Medulla oblongata (tissue), 1 donor: ENCODE measurements around the gene AK6.
"Not testable (repeated sequence)": the region's sequence is repeated elsewhere in the genome, so short reads cannot be mapped to it uniquely, and the experiment has no call there.

Source experiments
- DNase-seq: peaks from one replicate; pipeline ENCODE4 v3.0.0-alpha.2; 2015; ENCODE audit errors: extremely low spot score

Gene AK6

DNA sequence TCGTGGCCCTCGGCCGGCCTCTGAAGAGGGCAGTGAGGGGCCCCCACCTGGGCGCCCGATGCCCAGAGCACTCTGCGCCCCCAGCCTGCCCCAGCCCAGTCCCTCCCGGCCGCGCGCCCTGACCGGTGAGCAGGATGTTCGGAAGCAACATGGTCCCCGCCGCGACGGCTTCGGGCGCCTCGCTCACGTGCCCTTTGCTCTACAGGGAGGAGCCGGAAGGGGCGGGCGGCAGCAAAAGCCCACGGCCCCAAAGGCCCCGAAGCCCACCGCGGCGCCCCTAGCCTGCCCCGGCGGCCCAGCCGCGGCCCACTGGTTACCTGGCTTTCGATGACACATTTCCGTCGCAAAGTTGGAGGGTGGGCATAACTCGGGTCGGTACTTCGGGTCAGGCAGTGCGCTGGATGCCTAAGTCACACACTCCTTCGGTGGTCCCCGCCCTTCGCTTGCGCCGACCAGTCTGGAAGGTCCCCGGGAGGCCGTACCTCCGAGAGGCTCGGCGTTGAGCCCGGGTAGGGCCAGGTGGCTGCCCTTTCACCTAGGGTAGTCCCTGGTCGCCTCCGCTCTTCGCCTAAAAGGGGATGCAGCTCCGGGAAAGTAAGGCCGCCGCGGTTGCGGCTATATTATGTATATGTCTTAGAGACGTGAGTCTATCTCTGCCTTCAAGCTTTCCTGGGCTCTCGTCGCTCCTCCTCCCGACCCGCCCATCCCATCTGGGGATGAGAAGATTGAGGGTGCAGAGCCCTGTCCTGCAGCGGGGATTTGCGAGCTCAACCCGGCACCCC, at the start of gene AK6, which contains the start of the genes RAD17 and TAF9:
TSS of gene AK6 (minus strand) at position 181 of the 782 bp plus-strand sequence. CDS start at position 151, 30 bp downstream.
TSS of gene RAD17 (plus strand) at position 479 of the 782 bp plus-strand sequence. CDS start 2,391 bp downstream, outside the sequence.
TSS of gene TAF9 (minus strand) at position 181 of the 782 bp plus-strand sequence. CDS start 3,783 bp downstream, outside the sequence.
- DNase-seq = peak; percentile 93

GRCh38 chr5:69418554-69418953, 49.2 kb upstream of the AK6 start:
- DNase-seq = no peak

DNA sequence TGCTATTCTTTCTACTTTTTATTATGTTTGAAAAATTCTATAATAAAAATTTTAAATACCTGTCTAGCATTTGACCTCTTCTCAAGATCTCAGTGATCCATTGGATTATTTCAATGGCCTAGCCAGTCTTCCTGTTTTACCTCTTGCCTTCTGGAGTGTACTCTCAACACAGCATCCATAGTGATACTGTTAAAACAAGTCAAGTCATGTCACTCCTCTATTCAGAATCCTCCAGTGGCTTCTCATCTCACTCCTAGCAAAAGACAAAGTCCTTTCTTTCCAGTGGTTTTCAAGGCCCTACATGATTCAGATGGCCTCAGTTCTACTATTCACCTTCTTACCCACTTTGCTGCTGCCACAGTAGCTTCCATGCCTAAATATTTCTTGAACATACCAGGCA, 47.4 kb upstream of the AK6 start:
- DNase-seq = no peak

DNA sequence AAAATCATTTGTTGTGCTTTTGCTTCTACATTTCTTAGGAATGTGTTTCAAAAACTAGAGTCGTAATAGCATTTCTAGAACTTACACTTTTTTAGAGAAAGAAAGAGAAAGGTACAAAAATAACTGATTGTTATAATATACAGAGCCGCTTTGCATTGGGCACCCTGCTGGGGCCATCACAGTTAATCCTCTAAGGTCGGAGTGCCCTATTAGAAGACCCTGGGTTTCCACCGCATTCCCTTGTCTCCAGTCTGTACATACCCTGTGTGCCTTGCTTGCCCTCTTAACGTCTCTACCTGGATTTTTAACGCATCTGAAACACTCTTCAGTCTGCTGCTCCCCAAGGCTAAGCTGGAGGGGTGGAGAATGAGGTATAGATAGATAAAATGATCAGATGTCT, 46.9 kb upstream of the AK6 start:
- no peak for DNase-seq

- DNase-seq = no peak
These were observed 46.3 kb upstream of the AK6 start for GRCh38 chr5:69415584-69415958.

DNA sequence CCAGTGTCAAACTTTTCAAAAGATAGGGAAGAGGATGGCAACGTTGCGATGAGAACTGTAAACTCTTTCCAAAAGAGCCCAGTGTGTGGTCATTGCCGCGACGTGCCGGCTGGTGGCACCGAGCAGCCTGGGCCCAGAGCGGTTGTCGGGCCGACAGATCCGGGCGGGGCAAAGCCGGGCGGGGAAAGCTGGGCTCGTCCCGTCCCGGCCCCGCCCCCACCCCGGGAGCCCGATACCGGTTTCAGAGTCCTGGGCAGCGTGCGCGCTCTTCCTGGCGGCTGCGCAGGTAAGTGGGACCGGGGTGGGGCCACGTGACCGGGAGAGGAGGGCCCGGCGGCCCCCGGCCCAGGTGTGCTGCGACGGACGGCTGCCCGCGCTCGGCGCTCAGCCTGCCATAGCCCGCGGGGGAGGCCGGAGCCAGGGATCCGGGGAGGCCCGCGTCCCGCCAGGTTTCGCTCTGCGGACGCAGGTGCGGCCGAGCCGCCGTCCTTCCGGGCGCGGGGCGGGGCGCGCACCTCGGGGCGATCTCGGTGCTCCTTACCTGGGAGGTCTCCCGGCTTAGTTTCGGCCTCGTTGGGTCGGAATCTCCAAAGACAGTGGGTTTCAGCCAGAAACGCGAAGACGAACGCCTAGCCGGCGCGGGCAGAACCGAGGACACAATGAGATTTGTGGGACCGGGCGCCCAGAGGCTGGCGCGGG, 45.7 kb upstream of the AK6 start, which contains the start of gene MARVELD2:
TSS of gene MARVELD2 (plus strand) at position 232 of the 699 bp plus-strand sequence. CDS start 4,270 bp downstream, outside the sequence.
- DNase-seq = peak; percentile 14

DNA sequence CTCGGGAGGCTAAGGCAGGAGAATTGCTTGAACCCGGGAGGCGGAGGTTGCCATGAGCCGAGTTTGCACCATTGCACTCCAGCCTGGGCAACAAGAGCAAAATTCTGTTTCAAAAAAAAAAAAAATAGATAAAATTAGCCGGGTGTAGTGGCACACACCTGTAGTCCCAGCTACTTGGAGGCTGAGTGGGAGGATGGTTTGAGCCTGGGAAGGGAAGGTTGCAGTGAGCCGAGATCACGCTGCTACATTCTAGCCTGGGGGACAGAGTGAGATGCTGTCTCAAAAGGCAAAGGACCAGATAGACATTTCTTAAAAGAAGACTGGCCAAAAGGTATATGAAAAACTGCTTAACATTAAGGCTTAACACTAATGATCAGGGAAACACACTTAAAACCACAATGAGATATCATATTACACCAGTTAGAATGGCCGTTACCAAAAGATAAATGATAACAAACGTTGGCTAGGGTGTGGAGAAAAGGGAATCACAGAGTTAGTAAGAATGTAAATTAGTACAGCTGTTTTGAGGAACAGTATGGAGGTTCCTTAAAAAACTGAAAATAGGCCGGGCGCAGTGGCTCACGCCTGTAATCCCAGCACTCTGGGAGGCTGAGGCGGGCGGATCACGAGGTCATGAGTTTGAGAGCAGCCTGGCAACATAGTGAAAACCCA, 35.5 kb upstream of the AK6 start:
- DNase-seq = no peak

- DNase-seq = no peak
These were observed 9.1 kb upstream of the AK6 start for GRCh38 chr5:69378376-69378775.

DNA sequence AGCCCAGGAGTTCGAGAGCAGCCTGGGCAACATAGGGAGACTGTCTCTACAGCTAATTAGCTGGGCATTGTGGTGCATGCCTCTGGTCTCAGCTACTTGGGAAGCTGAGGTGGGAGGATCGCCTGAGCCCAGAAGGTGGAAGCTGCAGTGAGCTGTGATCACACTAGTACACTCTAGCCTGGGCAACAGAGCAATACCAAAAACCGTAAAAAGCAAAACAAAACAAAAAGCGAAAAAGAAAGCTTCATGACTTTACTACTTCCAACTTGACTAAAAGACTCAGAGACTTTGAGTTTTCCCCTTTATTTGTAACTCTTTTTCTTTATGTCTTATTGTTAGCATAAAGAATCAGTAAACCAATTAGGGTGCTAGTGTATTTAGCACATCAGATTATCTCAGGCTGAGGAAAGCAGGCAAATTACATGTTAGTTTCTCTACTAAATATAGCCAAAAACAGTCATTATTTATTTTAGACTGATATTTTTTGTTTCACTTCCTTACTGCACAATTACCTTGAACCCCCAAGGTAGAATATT, 5.7 kb upstream of the AK6 start:
- no peak for DNase-seq

DNA sequence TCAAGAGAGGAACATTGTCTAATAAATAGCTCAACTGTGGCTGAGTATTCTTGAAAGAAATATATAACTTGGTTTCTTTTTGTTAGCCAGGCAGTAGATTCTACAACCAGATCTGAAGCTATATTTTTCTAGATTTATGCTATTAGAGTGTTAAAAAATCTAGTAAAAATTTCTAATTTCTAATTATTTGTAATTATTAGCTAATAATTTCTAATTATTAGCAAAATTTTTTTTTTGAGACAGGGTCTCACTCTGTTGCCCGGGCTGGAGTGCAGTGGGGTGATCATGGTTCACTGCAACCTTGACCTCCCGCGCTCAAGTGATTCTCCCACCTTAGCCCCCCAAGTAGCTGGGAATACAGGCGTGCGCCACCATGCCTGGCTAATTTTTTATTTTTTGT, 3.1 kb upstream of the AK6 start:
- no peak for DNase-seq

GRCh38 chr5:69370335-69370734, 1.0 kb upstream of the AK6 start:
- not testable (repeated sequence) for DNase-seq

GRCh38 chr5:69368458-69369339, 621 bp downstream of the AK6 start:
- no peak for DNase-seq

- no peak for DNase-seq
These were observed 1.5 kb downstream of the AK6 start for GRCh38 chr5:69367697-69368279.

DNA sequence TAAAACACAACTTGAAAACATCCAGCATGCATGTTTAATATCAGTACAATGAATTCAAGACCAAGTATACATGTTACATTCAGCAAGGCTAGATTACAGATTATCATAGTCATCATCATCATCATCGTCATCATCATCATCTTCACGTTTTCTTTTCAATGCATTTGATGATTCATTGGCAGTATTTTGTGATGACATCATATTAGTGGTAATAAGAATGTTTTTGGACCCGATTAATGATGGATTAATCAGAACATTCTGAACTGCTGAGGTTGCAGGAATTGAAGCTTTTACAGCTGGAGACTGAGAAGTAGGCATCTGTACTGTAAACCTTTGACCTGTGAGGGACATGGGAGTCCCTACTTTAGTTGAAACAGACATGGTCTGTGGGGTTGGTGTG, 4.5 kb downstream of the AK6 start:
- no peak for DNase-seq

DNA sequence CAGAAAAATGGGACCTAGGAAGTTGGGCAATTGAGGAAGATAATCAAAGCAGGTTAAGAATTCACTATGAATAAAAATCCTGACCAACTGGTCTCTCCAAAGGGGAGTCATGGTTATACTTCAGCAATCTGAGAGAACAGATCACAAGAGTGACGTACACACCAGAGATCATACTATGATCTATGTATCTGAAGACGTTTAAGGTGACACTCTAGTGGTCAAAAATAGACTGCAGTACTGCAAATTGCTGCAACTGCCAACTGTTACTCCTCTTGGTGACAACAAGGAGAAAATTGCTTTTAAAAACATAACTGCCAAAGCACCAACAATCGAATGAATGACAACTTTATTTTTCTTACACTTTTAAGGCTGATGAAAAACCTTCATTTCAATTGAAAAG, 4.9 kb downstream of the AK6 start:
- no peak for DNase-seq

GRCh38 chr5:69360442-69360841, 8.9 kb downstream of the AK6 start:
- no peak for DNase-seq

- DNase-seq = no peak
These were observed 9.6 kb downstream of the AK6 start for GRCh38 chr5:69359699-69360098.

GRCh38 chr5:69350664-69351063, 18.7 kb downstream of the AK6 start:
- DNase-seq = no peak

DNA sequence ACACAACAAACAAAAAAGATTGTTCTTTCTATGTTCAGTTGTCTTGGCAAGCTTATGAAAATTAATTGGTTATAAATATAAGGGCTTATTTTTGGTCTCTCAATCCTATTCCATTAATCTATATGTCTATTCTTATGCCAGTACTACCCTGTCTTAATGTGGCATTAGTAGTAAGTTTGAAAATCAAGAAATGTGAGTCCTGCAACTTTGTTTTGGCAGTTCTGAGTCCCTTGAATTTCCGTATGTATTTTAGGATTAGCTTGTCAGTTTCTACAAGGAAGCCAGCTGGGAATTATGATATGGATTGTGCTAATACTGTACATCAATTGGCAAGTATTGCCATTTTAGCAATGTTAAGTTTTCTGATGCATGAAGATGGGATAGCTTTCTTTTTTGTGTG, 26.2 kb downstream of the AK6 start:
- DNase-seq = no peak

DNA sequence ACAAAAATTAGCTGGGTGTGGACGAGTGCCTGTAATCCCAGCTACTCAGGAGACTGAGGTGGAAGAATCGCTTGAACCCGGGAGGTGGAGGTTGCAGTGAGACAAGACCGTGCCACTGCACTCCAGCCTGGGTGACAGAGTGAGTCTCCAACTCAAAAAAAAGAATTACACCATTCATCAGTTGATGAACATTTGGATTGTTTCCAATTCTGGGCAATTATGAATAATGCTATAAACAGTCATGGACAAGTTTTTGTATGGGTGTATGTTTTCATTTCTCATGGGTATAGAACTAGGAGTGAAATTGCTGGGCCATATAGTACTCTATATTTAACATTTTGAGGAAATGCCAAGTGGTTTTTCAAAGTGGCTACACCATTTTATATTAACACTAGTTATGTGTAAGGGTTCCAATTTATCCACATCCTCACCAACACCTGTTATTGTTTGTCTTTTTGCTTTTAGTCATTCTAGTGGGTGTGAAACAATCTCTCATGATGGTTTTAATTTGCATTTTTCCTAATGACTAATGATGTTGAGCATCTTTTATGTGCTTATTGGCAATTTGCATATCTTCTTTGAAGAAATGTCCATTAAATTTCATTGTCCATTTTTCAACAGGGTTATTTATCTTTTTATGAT, 27.7 kb downstream of the AK6 start:
- DNase-seq = no peak
